ENCODE measurements around the gene DBN1.

DBN1 gene

GRCh38 chr5:177429248-177430040, 44.0 kb downstream of the DBN1 start:
- no peak for TF ChIP-seq POLR2AphosphoS5 (IDR thresholded peaks at IDR 0.05; ENCODE audit: low read depth, low read length)
- no peak for TF ChIP-seq FOXP2 (optimal IDR thresholded peaks at IDR 0.05; ENCODE audit: borderline replicate concordance, extremely low read depth, extremely low read length, insufficient read depth)
- TF ChIP-seq, protein P1, sequence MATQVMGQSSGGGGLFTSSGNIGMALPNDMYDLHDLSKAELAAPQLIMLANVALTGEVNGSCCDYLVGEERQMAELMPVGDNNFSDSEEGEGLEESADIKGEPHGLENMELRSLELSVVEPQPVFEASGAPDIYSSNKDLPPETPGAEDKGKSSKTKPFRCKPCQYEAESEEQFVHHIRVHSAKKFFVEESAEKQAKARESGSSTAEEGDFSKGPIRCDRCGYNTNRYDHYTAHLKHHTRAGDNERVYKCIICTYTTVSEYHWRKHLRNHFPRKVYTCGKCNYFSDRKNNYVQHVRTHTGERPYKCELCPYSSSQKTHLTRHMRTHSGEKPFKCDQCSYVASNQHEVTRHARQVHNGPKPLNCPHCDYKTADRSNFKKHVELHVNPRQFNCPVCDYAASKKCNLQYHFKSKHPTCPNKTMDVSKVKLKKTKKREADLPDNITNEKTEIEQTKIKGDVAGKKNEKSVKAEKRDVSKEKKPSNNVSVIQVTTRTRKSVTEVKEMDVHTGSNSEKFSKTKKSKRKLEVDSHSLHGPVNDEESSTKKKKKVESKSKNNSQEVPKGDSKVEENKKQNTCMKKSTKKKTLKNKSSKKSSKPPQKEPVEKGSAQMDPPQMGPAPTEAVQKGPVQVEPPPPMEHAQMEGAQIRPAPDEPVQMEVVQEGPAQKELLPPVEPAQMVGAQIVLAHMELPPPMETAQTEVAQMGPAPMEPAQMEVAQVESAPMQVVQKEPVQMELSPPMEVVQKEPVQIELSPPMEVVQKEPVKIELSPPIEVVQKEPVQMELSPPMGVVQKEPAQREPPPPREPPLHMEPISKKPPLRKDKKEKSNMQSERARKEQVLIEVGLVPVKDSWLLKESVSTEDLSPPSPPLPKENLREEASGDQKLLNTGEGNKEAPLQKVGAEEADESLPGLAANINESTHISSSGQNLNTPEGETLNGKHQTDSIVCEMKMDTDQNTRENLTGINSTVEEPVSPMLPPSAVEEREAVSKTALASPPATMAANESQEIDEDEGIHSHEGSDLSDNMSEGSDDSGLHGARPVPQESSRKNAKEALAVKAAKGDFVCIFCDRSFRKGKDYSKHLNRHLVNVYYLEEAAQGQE (IDR thresholded peaks at IDR 0.05; ENCODE audit: insufficient read depth in 1 of 2, low read depth in 2 of 2, low read length in 2 of 2): no peak
- TF ChIP-seq TAF1 (IDR thresholded peaks at IDR 0.05; ENCODE audit: borderline replicate concordance, insufficient read depth, low read length): no peak
- no peak for TF ChIP-seq SIN3A (IDR thresholded peaks at IDR 0.05; ENCODE audit: borderline replicate concordance, insufficient read depth, low read length)

DNA sequence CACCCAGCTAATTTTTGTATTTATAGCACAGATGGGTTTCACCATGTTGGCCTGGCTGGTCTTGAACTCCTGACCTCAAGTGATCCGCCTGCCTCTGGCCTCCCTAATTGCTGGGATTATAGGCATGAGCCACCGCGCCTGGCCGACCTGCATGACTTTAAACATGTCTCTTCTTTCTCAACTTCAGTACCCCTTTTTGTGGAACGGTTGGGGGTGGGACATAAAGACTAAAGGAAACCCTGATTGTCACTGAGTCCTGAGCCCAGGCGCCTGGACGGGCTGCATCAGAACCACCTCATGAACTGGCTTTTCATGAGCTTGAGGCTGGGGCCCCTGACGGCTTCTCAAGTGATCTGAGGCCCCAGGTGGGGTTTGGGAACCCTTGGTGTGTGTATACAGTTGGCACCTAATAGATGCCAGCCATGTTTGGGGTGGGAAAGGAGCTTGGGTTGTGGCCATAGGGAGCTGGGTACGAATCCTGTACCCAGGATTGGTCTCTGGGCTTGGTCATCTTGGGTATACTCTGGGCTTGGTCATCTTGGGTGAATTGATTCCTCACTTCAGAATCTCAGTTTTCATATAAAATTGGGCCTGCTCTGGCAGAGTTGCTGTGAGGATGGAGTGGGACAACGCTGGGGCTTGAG, 44.7 kb downstream of the DBN1 start:
- TF ChIP-seq, protein P1 (IDR thresholded peaks at IDR 0.05; ENCODE audit: insufficient read depth in 1 of 2, low read depth in 2 of 2, low read length in 2 of 2): no peak

DNA sequence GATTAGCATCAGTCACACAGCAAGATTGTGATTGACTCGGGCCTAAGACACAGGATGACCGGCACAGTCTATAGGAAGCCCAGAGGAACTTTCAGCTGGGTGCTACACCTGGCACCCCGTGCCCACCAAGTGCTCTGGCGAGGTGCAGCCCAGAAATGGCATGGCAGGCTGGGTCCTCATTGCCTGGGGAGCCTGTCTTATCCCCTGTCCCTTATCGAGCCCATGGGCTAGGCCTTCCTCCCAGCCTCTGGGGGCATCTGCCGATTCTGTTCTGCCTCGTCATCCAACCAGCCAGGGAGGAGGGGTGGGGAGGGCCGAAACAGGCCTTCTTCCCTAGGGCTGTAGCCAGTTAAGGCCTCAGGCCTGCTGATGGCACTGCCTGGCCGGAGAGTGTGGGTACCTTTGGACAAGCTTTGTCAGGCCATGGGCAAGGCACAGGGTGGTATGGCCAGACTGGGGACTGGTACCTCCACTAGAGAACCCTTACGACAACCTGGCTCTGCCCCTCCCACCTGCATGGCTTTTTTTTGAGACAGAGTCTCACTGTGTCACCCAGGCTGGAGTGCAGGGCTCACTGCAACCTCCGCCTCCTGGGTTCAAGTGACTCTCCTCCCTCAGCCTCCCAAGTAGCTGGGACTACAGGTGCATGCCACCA, 45.4 kb downstream of the DBN1 start:
- no peak for TF ChIP-seq FOXP2 (optimal IDR thresholded peaks at IDR 0.05; ENCODE audit: borderline replicate concordance, extremely low read depth, extremely low read length, insufficient read depth)
- TF ChIP-seq, protein P1 (IDR thresholded peaks at IDR 0.05; ENCODE audit: insufficient read depth in 1 of 2, low read depth in 2 of 2, low read length in 2 of 2): no peak
- TF ChIP-seq POLR2AphosphoS5 (IDR thresholded peaks at IDR 0.05; ENCODE audit: low read depth, low read length): no peak
- TF ChIP-seq TAF1 (IDR thresholded peaks at IDR 0.05; ENCODE audit: borderline replicate concordance, insufficient read depth, low read length): no peak
- no peak for TF ChIP-seq SIN3A (IDR thresholded peaks at IDR 0.05; ENCODE audit: borderline replicate concordance, insufficient read depth, low read length)

- TF ChIP-seq, protein P1 (IDR thresholded peaks at IDR 0.05; ENCODE audit: insufficient read depth in 1 of 2, low read depth in 2 of 2, low read length in 2 of 2): no peak
- TF ChIP-seq SIN3A (IDR thresholded peaks at IDR 0.05; ENCODE audit: borderline replicate concordance, insufficient read depth, low read length): no peak
Observed at GRCh38 chr5:177427211-177427822, 46.1 kb downstream of the DBN1 start.
